Renal cortex interstitium (tissue), 15 donors: ENCODE results near the gene MFN1. TPM values are rescaled to one million over a fixed set of nuclear protein-coding genes. Genes with fewer than 3 reads are reported as not detected.
"Not testable (repeated sequence)": the region's sequence is repeated elsewhere in the genome, so short reads cannot be mapped to it uniquely, and the experiment has no call there.

Source experiments
- DNase-seq, 11 donors: peaks; one replicate each; pipeline ENCODE4 v3.0.0-alpha.2; 2013; ENCODE audit warnings: low read depth in 9 of 11, low spot score in 4 of 11; ENCODE audit errors: extremely low read depth in 1 of 11
- long read RNA-seq, 16 experiments: transcript quantifications; one replicate each; lab custom pipeline, GENCODE V29; 2026
- polyA plus RNA-seq, 3 donors: library from polyadenylated mRNA; unstranded; fragments of 120-200 nt; gene quantifications; one replicate each; pipeline ENCODE4 v1.2.1, GENCODE V29; 2013; ENCODE audit not compliant: insufficient read length in 3 of 3

Gene MFN1
- 10 to 100 TPM; 56.5 to 83.4 (median 74.2) TPM for polyA plus RNA-seq
- long read RNA-seq, donor 1, full-length matches to known transcripts: 4 of 16 reads
- long read RNA-seq, donor 1, partial matches to known transcripts: 12 of 16 reads
- long read RNA-seq, donor 1, other reads (novel, unspliced or antisense): 0 of 16 reads
- long read RNA-seq, donor 2, full-length matches to known transcripts: 3 of 10 reads
- long read RNA-seq, donor 2, partial matches to known transcripts: 7 of 10 reads
- long read RNA-seq, donor 2, other reads (novel, unspliced or antisense): 0 of 10 reads
- long read RNA-seq, donor 3, full-length matches to known transcripts: 6 of 6 reads
- long read RNA-seq, donor 3, partial matches to known transcripts: 0 of 6 reads
- long read RNA-seq, donor 3, other reads (novel, unspliced or antisense): 0 of 6 reads
- long read RNA-seq, donor 4, full-length matches to known transcripts: 1 of 21 reads
- long read RNA-seq, donor 4, partial matches to known transcripts: 20 of 21 reads
- long read RNA-seq, donor 4, other reads (novel, unspliced or antisense): 0 of 21 reads
- long read RNA-seq, donor 5: 0 reads
- long read RNA-seq, donor 6, full-length matches to known transcripts: 5 of 31 reads
- long read RNA-seq, donor 6, partial matches to known transcripts: 26 of 31 reads
- long read RNA-seq, donor 6, other reads (novel, unspliced or antisense): 0 of 31 reads
- long read RNA-seq, donor 7, full-length matches to known transcripts: 2 of 21 reads
- long read RNA-seq, donor 7, partial matches to known transcripts: 19 of 21 reads
- long read RNA-seq, donor 7, other reads (novel, unspliced or antisense): 0 of 21 reads
- long read RNA-seq, donor 8, full-length matches to known transcripts: 5 of 15 reads
- long read RNA-seq, donor 8, partial matches to known transcripts: 10 of 15 reads
- long read RNA-seq, donor 8, other reads (novel, unspliced or antisense): 0 of 15 reads
- long read RNA-seq, donor 9, full-length matches to known transcripts: 4 of 4 reads
- long read RNA-seq, donor 9, partial matches to known transcripts: 0 of 4 reads
- long read RNA-seq, donor 9, other reads (novel, unspliced or antisense): 0 of 4 reads
- long read RNA-seq, donor 10, partial matches to known transcripts: 5 of 5 reads
- long read RNA-seq, donor 10, other reads (novel, unspliced or antisense): 0 of 5 reads
- long read RNA-seq, donor 11, full-length matches to known transcripts: 1 of 1 reads
- long read RNA-seq, donor 11, partial matches to known transcripts: 0 of 1 reads
- long read RNA-seq, donor 11, other reads (novel, unspliced or antisense): 0 of 1 reads
- long read RNA-seq, donor 12, full-length matches to known transcripts: 1 of 1 reads
- long read RNA-seq, donor 12, partial matches to known transcripts: 0 of 1 reads
- long read RNA-seq, donor 12, other reads (novel, unspliced or antisense): 0 of 1 reads
- long read RNA-seq, donor 13, full-length matches to known transcripts: 2 of 19 reads
- long read RNA-seq, donor 13, partial matches to known transcripts: 17 of 19 reads
- long read RNA-seq, donor 13, other reads (novel, unspliced or antisense): 0 of 19 reads
- long read RNA-seq, donor 14, full-length matches to known transcripts: 1 of 1 reads
- long read RNA-seq, donor 14, partial matches to known transcripts: 0 of 1 reads
- long read RNA-seq, donor 14, other reads (novel, unspliced or antisense): 0 of 1 reads
- long read RNA-seq, donor 15, full-length matches to known transcripts: 1 of 1 reads
- long read RNA-seq, donor 15, partial matches to known transcripts: 0 of 1 reads
- long read RNA-seq, donor 15, other reads (novel, unspliced or antisense): 0 of 1 reads
- long read RNA-seq, donor 16, full-length matches to known transcripts: 15 of 27 reads
- long read RNA-seq, donor 16, partial matches to known transcripts: 12 of 27 reads
- long read RNA-seq, donor 16, other reads (novel, unspliced or antisense): 0 of 27 reads

DNA sequence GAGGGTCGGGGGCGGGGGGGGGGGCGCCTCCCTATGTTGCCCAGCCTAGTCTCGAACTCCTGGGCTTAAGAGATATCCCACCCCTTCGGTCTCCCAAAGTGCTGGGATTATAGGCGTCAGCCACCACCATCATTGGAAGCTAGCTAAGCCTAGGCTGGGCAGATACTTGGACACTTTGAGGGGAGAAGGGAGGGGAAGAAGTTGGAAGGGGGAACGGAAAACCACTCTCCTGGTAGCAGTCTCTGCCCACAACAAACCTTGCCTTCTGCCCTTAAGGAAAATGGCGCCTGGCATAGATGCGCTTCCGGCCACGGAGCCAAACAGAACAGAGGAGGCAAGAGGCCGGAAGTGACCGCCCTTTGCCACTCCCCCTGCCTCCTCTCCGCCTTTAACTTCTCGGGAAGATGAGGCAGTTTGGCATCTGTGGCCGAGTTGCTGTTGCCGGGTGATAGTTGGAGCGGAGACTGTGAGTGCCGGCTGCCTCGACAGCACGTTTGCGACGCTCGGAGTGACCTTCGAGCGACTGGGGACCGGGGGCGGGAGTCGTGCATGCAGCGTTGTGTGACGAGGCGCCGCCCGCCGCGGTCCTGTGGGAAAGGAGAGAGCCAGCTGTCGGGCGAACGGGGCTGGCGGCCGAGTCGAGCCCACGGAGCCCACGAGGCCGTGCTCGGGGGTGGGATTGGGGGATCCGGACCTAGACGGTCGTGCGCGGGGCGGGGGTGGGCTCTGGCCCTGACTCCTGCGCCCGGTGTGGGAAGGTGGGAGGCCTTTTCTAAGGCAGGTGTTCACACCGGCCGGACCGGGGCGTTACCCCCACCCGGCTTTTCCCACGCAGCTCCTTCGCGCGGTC, at the start of gene MFN1:
TSS of gene MFN1 (plus strand) at position 365 of the 850 bp plus-strand sequence. CDS start 1,143 bp downstream, outside the sequence.
- peak; percentile 87 to 97 (median 93) for DNase-seq

DNA sequence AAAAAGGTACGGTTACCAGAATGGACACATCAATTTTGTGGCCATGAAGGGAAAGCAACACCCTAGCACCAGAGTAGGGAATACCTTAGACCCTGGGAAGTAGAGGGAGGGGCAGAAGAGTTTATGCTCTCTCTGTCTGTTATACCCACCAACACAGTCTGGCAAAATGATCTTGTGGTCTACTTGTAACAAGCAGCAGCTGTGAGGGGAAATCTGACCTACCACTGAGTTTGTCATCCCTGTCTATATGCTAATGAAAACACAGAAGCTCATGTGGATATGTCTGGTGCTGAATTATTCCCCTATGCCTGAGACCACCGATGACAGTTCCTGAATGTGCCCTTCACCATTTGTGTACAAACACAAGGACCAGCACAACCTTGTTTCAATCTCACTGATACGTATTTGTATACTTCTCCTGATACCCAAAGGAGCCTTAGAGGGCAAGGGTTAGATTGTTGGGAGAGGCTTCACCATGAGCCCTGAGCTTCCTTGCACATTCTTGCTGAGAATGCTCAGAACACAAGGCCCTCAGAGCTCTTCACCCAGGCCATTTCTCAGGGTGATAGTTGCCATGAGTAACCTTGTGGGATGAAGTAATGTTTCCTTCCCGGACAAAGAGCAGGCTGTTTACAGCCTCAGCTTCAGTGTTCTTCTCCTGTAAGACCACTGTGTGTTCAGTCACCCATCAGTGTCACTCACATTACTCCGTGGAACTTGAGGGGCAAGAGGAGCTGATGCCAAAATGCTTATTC, 49.4 kb upstream of the MFN1 start:
- DNase-seq: no peak

DNA sequence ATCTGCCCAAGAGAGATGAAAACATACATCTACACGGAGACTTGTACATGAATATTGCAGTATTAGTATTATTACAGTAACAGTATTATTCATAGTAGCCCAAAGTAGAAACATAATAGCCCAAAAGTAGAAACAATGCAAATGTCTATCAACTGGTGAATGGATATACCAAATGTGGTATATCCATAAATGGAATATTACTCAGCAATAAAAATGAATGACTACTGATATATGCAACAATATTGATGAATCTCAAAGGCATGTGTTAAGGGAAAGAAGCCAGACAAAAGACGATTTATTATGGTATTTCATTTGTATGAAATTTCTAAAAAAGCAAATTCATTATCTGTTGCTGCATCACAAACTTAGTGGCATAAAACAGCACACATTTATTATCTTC, 48.2 kb upstream of the MFN1 start:
- DNase-seq: no peak

DNA sequence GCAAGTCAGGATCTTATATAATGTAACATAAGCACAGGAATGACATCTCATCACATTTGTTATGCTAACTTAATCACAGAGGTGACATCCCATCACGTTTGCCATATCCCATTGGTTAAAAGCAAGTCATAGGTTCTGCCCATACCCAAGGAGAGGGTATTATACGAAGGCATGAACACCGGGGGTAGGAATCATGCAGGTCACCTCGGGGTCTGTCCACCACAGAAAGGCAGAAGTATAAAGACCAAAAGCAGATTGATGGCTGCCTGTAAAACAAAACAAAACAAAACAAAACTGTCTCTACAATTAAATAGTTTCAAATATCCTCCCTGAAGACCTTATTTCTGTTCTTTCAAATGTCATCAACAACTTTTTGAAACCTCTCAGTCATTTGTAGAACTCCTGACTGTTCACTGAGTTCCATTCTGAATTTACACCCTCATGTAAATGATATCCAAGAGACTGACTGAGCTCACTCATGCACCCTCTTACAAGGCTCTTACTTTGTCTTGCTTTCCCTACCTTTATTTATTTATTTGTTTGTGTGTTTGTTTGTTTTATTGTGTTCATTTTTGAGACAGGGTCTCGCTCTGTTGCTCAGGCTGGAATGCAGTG, 47.4 kb upstream of the MFN1 start:
- DNase-seq: no peak

DNA sequence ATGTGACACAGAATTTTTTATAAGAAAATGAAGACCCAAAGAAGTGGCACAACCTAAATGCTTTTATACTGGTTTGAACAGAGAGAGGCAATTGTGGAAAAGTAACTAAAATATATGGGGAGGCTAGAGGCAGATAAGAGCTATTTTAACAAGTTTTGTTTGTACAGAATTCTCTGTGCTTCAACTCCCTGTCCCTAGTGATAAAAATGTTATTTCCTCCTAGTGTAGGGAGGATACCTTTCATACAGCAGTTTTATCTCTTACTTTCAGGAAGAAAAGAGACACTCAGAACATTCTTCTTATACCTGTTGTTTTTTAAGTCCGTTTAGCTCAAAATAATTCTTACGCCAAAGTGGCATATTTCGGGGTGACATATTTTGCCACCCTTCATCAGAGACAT, 45.9 kb upstream of the MFN1 start:
- DNase-seq: no peak

DNA sequence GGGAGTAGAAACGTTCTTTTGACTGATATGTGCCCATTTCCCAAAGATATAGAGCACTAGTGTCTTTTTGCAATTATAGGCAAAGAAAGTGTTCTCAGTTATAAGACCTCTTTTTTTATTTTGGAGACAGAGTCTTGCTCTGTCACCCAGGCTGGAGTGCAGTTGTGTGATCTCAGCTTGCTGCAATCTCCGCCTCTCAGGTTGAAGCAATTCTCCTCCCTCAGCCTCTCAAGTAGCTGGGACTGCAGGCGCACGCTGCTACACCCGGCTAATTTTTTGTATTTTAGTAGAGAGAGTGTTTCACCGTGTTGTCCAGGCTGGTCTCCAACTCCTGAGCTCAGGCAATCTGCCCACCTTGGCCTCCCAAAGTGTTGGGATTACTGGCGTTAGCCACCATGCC, 45.4 kb upstream of the MFN1 start:
- no peak for DNase-seq

DNA sequence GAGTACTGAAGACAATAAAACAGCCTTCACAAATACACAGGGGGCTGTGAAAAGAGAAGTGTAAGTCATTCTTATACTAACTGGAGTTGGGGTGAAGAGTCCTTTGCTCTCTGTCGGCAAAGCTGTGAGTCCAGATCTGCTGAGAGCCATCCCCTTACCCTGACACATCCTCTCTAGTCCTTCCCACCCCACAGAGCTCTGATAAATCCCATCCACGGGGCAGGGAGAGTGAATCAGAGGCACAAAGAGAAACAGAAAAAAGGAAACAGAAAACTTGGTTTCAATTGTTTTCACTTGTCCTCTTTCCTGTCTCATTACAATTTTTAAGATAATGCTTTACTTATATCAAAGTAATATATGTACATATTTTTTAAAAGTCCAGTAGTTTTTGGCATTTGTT, 42.9 kb upstream of the MFN1 start:
- no peak for DNase-seq

DNA sequence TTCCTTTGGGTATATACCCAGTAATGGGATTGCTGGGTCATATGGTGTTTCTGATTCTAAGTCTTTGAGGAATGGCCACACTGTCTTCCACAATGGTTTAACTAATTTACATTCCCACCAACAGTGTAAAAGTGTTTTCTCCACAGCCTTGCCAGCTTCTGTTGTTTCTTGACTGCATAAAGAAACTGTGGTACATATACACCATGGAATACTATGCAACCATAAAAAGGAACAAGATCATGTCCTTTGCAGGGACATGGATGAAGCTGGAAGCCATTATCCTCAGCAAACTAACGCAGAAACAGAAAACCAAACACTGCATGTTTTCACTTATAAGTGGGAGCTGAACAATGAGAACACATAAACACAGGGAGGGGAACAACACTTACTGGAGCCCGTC, 40.1 kb upstream of the MFN1 start:
- DNase-seq: not testable (repeated sequence)

DNA sequence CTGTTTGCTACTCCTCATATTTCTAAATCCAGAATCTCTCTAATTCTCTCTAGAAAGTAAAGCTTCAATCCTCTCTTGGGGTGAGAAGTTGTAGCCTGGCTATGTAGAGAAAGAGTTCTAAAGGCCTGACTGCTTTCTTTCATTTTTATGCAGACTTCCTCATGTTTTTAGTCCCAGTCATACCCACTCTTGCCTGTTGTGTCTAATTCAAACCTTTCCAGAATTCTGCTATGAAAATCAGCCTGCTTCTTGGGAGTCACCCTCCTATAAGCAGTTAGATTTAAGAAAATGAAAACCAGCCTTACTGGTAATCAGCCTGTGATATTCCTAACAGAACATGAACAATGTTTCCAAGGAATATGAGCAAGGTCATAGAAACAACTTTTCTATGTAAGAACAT, 39.5 kb upstream of the MFN1 start:
- no peak for DNase-seq

DNA sequence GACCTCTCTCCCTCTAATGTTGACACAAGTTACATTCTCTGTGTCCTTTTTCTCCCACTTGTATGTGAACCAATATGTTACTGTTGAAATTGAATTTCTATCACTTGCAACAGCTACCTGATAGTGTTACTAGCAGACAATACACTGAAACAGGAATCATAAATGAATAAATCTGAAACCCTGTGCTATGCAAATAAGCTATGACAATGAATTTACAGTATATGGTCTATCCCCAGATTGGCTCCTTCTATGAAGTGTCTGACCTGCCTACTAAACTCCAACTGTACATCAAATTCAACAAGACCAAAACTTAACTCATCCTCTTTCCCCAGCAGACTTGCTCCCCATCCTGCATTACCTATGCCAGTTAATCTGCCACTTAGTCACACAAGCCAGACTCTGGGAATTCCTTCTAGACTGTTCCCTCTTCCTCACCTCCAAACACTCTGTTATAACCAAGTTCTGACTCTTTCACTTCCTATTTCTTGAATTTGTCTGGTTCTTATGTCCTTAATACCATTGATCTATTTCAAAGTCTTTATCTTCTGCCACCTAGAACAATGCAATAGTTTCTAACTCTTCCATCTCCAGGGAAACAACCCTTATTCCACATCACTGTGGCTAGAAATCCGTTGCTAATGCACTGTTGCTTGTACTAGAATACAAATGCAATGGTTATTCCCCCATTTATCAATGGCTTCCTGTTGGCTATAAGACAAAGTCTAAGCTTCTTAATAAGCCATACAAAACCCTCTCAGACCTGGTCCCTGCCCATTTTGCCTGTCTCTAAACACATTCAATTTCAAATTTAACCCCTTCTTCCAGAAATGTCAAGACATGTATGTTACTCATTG, 38.1 kb upstream of the MFN1 start:
- no peak for DNase-seq

DNA sequence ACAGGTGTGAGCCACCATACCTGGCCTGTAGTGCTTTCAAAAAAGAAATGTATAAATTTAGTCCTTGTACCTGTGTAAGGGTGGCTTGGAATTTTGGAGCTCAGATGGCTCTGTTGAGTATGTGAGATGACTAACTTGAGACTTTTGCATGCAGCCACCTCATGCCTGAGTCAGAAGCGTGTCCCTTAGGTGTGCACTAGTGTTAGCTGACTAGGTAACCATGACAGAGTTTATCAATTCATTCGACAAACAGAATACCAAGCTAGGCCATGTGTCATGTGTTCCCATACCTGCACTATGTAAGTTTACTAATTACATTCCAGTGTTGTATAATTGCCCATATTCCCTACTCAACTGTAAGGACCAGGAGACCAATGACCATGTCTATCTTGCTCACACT, 28.6 kb upstream of the MFN1 start:
- no peak for DNase-seq

DNA sequence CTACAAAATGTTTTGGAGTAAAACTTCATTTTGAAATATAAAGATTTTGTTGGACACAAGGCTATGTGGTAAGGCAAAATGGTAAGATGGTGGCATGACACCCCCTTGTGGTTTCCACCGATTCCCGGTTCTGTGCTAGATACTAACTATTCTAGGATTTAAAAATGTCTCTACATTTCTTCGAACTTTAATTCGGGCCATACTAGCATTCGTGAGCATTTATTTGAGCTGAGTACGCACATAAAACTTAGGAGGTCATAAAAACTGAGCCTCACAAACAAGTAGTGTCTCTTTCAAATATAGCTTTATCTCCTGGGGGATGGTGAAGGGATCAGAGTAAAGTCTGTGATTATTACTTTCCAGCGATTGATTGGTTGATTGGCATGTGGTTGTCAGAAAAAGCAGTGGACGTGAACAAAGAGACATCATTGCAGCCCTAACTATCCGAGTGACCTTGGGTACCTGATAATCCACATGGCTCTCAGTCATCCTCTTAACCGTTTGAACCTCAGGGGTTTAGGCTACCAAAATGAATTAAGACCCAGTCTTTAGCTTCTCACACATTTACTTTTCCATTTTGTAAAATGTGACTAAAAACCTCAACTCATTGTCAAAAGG, 25.7 kb upstream of the MFN1 start:
- DNase-seq: peak in 3 of 11 donors; percentile 27 to 39 (median 37)

DNA sequence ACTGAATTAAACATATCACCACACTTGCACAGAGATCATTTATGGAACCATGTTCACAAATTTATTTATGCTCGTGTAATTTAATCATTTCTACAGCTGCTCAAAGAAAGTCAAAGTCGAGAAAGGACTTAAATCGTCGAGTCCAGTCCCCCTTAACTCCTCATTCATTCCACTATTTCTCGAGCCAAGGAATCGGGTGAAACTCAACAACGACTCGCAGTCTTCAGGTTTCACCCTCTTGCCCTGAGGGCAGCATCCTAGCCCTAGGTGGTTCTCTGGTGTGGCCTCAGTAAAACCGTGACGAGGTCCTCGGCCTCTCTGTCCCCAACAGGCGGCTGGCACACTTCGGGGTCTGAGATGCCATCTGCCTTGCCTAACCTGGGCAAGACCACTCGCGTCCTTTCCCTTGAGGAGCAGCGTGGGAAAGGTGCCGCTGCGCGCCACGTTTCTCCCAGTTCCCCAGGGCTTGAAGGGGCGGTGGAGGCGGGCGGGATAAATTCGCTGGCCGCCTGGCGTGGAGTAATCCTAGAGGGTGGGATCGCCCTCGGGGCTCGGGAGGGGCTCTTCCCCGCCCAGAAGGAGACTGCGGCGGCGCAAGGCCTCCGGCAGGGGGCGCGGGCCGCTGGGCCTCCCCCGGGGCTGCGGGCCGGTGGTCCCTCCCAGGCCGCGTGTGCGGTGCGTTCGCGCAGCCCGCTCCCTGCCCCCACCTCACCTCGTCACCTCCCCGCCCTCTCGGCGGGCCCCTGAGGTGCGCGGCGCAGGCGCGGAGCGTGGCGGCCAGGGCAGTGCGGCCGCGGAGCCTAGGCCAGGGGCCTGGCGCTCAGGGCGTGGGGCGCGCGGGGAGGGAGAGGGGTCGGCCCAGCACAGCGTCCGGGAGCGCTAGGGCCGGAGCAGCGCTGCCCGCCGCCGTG, 25.0 kb upstream of the MFN1 start, which contains the start of gene ZNF639:
TSS of gene ZNF639 (plus strand) at position 746 of the 911 bp plus-strand sequence. CDS start 5,263 bp downstream, outside the sequence.
- peak in 10 of 11 donors; percentile 77 to 88 (median 84) for DNase-seq
